OCI-M1 (cell line): ENCODE measurements around the gene BTBD1.
"Not testable (repeated sequence)": the region's sequence is repeated elsewhere in the genome, so short reads cannot be mapped to it uniquely, and the experiment has no call there.

Source experiments
- DNase-seq: peaks from one replicate; lab custom pipeline; 2025; lab: John Stamatoyannopoulos, UW

BTBD1 gene

DNA sequence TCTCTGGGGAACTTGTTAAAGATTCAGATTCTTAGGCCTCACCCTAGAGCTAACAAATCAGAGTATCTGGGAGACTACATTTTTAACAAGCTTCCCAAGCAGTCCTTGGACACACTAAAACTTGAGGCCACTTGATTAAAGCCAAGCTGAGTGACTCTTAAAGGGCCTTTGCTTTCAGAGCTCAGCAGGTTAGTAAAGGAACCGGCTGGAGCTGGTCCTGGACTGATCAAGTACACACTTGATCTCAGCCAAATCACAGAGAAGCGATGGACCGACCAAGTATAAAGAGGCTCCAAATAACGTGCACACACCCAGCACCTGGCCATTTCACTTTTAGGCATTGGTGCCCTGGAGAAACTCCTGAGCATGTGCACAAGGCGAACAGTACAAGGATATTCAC lies 27.5 kb upstream of the BTBD1 start:
- DNase-seq, result no peak

DNA sequence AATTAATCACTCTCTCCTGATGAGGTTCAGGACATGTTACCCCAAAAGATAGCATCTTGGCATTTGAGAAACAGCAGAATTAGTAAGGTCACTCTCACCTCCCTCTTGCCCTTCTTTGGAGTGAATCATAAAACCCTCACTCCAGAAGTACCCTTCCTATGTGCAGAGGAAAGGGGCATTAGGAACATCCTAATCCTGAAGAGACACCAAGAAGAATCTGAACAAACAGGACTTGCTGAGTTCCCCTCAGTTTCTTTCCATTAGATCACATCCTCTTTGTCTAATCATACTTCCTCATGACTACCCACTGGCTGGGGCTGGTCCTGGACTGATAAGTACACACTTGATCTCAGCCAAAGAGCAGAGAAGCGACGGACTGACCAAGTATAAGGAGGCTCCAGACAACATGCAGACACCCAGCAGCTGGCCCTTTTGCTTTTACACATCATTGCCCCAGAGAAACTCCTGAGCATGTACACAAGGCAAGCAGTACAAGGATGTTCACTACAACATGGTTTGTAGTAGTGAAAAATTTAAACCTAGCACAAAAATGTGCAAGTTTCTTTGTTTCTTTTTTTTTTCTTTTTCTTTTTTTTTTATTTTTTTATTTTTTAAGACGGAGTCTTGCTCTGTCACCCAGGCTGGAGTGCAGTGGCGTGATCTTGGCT lies 25.4 kb upstream of the BTBD1 start:
- DNase-seq, result peak; percentile 98

DNA sequence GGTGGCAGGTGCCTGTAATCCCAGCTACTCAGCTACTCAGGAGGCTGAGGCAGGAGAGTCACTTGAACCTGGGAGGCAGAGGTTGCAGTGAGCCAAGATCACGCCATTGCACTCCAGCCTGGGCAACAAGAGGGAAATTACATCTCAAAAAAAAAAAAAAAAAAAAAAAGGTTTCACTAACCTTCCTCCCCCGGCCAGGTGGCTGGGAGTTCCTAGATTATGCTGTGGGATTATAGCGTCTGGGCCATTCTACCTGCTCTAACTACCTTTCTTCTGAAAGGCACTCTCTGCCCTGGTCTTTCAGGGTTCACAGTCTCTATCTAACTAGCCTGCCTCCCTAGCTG lies 24.9 kb upstream of the BTBD1 start:
- DNase-seq, result not testable (repeated sequence)

DNA sequence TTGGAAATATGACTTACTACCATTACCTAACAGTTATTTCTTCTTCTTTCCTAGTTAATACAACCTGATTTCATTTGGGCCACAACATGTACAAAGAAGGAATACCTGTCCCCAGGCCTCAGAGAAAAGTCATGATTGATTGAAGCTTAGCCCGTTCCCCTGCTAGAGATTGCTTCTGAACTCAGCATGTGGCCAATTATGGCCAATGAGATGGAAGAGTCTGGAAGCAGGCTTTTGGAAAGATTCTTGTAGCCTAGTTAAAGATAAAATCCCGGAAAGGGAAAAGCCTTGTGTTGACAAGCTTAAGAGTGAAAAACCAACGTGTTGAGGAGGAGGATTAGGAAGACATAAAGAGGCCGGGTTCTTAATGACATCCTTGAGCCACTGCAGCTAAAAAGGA lies 23.4 kb upstream of the BTBD1 start:
- DNase-seq, result no peak

DNA sequence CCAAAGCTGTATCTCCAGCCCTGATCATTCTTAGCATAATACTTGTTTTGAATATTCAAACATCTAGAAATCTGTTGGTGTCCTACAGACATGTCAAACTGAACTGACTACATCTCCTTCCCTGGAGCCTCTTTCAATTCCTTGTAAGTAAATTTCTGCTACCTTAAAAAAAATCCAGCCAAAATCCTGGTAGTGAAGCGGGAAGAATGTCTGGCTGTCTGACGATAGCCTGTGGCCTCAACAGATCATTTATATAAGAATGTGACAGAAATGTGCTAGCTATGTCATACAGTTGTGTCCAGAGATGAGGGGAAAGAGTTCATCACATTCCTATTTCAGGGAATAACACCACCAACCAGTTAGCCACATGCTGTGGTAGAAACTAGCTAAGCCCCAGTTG lies 21.8 kb upstream of the BTBD1 start:
- no peak for DNase-seq

DNA sequence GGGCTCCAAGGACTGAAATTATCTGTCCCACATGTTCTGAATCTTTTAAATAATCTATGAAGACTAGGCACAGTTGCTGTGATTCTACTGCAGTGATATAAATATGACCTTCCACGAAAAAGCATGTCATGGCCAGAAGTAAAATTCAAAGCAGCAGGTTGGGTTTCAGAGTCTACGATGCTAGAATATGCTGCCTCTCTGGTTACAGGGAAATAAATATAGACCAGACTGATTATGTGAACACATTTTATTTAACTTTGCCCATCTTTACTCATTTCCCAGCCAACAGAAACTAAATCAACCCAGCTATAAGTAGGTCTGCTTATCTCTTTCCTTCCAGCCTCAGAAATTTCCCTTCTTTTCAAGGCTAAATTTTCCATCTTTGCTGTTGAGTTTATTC lies 20.5 kb upstream of the BTBD1 start:
- DNase-seq, result peak; percentile 12

DNA sequence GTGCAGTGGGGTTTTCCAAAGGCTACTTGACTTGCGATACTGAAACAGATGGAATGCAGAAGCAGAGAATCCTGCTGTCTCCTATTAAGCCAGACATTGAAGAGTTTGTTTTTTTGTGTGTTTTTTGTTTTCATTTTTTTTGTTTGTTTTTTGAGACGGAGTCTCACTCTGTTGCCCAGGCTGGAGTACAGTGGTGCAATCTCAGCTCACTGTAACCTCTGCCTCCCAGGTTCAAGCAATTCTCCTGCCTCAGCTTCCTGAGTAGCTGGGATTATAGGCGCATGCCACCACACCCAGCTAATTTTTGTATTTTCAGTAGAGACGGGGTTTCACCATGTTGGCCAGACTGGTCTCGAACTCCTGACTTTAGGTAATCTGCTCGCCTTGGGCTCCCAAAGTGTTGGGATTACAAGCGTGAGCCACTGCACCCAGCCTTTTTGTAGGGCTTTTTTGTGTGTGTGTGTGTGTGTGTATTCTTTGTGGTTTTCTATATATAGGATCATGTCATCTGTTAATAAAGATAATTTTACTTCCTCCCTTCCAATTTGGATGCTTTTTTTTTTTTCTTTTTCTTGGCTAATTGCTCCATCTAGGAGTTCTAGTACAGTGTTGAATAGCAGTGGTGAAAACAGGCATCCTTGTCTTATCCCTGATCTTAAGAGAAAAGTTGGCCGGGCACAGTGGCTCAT lies 19.0 kb upstream of the BTBD1 start:
- peak; percentile 85 for DNase-seq

DNA sequence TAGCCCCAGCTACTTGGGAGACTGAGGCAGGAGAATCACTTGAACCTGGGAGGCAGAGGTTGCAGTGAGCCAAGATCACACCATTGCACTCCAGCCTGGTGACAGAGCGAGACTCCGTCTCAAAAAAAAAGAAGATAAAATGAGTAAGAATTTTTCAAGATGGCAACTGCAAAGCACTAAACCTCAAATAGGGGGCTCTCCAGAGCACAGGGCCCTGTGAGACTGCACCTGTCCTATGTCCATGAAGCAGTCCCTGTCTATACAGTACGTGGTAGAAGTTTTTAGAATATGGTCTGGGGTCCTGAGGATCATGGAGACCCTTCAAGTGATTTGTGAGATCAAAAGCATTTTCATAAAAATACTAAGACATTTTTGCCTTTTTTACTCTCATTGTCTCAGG lies 18.4 kb upstream of the BTBD1 start:
- DNase-seq, result not testable (repeated sequence)

DNA sequence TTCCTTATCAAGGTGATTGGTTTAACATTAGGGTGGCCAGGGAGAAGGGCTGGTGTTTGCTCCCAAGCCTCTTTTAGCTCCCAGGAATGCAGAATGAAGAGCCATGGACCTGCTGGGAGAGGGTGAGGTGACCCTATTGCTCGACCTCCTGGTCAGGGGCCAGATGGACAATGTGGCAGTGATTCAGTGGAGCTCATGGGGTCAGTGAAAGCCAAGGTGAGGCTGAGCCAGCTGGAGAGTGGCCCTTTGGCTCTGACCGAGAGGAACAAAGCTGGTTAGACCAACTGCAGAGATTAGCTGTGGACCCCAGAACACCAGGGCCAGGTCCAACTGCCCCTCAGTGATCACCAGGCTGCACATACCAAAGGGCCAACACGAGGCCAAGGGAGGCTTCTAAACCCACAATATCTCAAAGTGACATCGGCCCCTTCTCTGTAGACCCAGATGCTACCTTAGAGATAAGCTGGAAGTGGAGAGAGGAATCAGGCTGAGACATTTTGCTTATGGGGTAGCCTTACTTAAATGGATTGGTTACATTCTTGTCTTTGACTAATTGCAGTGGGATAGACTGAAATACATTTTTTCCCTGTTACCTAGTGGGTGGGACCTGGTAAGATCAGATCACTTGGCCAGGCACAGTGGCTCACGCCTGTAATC lies 15.8 kb upstream of the BTBD1 start:
- no peak for DNase-seq

DNA sequence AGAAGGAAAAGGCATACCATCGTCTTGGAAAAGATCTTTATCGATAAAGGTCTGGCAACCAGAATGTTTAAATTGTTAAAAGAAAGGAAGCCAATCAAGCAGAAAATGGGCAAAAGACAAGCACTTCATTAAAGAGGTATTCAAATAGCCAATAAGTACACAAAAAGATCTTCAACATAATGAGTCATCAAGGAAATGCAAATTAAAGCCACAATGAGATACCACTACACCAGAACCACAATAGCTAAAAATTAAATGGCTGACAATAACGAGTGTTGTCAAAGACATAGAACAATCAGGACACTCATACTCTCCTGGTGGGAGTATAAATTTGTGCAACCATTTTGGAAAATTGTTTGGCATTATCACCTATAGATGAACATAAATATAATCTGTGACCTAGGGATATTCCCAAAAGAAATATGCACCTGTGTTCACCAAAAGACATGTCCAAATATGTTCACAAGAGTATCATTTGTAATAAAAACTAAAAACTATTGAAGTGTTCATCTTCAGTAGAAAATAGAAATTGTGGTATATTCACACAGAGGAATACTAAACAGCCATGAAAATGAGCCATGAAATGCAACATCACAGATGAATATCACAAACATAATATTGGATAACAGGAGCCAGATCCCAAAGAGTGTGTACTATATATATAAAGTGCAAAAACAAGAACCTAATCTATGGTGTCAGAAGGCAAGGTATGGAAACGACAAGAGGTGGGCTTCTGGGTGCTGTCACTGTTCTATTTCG lies 14.4 kb upstream of the BTBD1 start:
- peak; percentile 38 for DNase-seq

DNA sequence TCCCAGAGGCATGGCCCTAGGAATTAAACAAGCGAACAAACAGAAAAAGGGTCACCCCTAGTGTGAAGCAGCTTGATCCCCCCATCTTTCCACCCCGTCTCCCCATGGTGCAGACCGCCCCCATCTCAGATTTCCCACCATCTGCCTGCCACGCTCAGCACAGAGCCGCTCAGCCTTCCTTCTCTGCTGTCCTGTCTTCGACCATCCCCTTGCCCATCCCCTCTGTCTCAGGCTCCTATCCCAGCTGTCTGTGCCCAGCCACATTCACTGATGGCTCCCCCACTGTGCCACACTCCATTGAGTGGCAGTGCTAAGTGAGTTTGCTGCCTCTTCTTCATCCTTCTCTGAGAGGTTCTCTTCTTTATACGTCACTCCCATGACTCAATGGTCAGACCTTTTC lies 11.7 kb upstream of the BTBD1 start:
- no peak for DNase-seq

DNA sequence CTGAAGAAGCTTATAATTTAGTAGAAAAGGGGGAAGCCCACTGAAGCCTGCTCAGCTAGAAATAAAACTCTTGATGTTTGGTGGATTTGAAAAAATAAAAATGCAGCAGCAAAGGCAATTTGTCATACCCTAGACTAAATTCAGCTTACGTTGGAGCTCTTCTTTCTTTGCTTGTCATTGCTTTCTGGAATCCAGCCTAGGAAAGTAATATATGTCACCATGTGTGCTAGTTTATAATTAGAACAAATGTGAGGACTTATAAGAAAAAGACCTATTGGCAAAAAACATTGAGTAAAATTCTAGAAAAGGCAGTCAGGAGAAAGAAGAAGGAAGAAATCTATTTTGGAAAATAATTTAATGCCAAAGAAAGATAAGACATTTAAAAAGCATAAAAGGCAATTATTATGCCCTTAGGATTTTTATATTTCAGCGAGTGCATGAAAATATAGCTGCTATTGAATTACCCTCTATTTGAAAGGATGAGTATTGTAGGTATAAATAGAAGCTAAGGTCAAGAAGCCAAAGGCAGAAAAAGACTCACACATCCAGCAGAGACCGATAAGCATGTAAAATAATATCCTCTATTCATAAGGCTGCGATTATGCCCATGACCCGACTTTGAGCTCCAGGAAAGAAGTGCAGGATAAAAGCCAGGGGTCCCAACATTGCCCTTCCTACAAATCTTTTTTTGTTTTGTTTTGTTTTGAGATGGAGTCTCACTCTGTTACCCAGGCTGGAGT lies 10.6 kb upstream of the BTBD1 start:
- no peak for DNase-seq

DNA sequence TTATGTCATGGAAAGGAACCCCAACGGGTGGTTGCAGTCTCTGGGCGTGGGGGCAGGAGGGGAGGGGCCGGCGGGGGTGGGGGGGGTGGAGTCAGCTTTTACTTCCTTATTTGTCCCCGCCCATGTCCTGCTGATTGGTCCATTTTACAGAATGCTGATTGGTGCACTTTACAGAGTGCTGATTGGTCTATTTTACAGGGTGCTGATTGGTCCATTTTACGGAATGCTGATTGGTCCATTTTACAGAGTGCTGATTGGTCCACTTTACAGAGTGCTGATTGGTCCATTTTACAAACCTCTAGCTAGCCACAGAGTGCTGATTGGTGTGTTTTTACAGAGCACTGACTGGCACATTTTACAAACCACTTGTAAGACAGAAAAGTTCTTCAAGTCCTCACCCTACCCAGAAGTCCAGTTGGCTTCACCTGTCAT lies 2.2 kb upstream of the BTBD1 start:
- peak; percentile 94 for DNase-seq

DNA sequence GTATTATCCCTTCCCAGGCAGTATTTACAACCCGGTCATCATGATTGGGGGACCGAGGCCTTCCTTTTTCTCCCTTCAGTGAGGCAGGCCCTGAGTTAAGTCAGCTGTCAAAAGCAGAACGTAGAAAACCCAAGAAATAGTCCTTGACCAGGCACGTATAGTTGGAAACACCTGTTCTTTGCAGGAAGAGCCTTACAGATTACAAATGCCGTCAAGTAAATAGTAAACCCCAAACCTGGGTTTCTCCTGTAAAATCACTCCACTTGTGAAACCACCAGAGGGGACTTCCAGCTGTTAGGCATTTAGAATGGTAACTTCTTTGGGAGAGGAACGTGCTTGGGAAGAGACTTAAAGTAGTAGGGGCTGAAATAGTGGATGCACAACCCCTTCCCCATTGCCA lies 1.0 kb upstream of the BTBD1 start:
- DNase-seq, result no peak

DNA sequence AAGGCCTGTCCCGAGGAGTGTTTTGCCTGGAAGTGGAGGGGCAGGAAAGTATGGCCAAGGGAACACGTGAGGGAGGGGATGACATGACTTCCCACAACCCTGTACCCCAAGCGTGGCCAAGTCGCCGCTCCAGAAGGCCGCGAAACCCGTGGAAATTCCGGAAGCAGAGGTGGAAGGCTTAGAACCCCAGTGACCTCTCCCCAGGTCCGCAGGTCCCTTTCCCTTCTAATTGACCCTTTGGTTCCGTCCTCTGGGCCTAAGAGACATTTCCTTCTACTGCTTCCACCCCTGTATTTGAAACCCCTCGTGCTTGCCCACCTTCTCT lies 548 bp upstream of the BTBD1 start:
- DNase-seq, result no peak

DNA sequence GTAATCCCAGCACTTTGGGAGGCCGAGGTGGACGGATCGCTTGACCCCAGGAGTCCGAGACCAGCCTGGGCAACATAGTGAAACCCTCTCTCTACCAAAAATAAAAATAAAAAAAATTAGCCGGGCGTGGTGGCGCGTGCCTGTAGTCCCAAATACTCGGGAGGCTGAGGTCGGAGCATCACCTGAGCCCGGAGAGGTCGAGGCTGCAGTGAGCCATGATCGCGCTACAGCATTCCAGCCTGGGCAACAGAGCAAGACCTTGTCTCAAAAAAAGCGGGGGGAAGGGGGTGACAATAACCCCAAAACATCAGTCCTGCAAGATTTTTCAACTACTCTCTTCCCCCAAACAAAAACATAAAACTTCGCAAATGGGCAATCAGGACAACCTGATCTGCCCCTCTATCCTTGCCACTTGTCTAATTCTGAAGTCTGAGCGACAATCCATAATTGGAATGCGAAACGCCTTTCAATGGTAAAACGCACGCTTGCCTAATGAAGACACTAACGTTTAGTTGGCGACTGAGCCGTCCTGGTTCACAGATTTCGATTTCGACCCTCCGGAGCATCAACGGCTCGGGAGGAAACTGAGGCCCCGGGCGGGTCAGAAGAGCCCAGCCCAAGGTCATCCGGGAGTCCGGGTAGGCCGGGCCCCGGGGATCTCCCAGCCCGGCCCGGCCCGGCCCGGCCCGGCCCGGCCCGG lies 868 bp downstream of the BTBD1 start:
- DNase-seq, result peak; percentile 38

DNA sequence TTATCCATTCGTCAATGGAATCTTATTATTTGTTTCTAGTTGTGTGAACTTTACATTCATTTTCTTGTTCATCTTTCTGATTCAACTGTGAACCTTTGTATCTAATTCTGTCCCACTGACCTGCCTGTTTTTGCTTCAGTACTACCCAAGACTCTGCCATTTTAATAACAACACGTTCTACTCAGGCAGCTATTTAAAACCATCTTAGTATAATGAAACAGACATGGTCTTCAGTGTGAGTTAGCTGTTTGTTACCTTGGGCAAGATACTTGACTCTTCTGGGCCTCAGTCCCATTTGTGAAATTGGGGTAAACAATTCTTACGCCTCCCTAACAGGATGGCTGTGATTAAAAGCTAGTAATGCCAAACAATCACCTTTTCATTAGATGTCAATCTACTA lies 1.6 kb downstream of the BTBD1 start:
- peak; percentile 32 for DNase-seq

DNA sequence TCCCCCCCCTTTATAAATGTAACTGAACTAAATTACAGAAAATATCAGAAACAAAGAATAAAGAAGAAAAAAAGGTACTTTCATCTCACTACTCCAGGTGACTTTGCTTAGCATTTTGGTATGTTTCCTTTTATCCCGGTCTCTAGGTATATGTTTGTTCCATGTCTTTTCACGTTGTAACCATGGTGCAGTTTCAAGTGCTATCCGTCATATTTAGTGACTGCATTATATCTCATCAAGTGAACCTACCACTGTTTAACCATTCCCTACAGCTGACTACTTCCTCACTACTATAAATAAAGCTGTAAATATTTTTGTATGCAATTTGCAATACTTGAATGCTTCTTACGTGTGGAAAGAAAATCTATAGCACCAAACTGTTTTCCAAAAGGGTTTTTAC lies 2.2 kb downstream of the BTBD1 start:
- DNase-seq, result peak; percentile 47

DNA sequence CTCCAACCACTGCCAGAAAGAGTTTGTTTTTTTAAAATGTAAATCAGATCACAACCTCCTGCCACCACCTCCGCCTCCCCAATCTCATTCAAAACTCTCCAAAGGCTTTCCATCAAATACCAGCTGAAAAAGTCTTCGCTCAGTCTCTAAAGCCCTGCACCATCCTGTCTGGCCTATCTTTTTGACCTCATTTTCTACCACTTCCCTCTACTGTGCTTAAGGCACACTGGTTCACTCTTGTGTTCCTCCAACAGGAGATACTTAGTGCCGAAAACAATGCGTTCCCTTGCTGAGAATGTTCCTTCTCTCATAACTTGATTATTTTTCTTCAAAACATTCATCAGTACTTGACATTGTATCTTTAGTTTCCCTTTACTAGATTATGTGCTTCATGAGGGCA lies 3.5 kb downstream of the BTBD1 start:
- DNase-seq, result peak; percentile 44

DNA sequence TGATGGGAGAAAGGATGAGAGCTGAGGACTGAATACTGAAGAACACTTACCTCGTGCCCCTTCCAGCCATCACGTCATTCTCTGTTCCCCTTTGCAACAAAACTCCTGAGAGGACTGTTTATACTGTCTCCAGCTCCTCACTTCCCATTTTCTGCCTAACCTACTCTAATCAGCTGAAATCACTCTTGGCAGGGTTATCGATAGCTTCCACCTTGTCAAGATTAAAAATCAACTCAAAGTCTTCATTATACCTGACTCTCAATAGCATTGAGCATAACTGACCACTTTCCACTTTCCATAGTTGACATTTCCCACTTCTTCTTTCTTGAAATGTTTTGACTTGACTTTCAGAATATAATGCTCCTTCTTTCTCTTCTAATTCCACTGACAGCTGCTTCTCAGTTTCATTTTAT lies 4.3 kb downstream of the BTBD1 start:
- DNase-seq, result peak; percentile 70

DNA sequence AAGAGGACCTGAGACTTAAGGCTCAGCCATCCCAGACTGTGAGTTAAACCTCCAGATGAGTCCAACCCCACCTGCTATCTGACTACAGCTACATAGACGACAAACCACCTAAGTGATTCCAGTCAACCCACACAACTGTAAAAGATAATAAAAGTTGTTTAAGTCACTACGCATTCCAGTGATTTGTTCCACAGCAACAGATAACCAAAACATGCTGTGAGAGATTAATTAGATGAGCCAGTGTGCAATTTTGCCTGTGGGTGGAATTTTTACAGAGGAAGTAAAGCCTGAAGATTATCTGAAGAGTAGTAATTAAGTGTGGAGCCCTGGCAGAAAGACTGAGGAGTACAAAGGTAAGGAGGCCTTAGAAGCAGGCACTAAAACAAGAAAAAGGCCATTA lies 5.4 kb downstream of the BTBD1 start:
- DNase-seq, result no peak
